ENCODE data around the gene CELF1.
"Not testable (repeated sequence)": the region's sequence is repeated elsewhere in the genome, so short reads cannot be mapped to it uniquely, and the experiment has no call there.

CELF1 gene

DNA sequence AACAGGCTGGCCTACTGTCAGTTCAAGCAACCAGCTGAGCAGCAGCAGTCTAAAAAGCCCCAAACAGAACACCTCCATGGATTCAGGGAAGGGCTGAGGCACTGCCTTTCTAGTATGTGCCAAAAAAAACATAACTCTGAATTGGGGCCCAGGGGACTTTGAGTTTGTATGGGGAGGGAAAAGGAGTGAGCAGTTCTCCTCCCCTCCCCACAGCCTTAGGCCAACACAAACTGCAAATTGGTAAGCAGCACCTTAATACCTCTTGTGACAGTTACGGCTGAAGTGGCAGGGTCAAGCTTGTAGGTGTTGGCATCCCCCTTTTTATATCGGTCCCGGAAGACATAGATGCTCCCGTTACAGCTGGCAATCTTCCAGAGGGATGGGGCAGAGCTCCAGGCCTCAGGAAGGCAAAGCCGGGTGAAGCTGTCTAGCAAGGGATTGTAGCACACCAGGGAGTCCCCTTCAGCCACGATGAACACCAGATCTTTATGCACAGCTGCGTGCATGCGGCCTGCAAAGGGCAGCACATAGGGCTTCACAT is 19.9 kb upstream of the CELF1 start:
- no peak for DNase-seq

DNA sequence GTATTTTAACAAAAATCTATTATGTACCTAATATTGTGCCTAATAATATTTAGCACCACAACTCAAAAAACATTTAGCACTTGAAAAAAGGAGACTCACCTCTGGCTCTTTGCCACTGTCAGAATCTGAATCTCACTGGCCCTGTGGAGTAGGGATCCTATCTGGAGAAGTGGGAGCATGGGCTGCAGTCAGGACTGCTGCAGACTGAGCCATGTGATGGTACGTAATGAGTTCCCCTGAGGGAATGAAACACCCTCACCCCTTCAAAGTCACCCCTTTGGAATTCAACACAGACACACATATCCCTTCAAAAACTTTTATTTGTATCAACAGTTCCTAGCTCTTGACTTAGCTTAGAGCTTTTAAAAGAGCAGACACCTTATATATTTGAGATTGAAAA is 19.0 kb upstream of the CELF1 start:
- no peak for DNase-seq

DNA sequence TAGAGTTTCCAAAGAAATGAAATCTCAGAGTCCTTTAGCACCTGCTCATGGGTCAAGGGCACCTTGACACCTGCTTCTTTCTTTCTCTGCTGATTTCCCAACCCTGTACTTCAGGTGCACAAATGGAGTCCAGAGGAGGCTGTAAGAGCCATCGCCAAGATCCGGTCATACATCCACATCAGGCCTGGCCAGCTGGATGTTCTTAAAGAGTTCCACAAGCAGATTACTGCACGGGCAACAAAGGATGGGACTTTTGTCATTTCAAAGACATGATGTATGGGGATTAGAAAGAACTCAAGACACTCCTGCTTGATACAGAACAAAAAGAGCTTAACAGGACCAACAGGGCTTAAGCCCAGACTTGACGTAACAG is 18.4 kb upstream of the CELF1 start:
- DNase-seq, result no peak

DNA sequence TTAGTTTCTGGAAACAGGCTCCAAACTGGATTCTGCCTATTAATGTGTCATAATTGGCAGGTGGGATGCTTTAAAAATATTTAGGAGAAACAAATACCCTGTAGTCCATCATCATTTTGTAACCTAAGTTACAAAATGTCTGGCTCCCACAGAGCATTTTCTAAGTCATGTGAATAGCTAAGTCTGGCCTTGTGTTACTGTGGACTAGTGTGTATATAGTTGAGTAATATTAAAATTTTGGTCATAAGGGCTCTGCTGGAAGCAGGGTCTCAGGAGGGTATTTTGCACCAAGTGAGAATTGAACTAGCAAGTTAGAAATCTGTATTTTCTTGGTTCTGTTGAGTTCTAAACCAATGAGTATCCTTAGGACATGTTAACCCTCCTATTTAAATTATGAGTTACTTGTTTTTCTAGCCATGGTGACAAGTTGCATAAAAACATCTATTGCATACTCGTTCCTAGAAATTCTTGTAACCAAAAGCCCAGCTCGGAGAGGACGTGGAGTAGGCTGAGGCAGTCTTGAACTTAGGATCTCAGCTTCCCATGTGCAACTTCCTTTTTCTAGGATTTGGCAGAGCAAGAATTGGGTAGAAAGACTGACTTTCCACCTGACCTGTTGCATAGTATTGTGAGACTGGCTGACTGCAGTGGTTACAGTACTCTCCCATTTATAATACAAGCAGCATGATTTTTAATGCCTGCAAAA is 17.9 kb upstream of the CELF1 start:
- DNase-seq, result no peak

DNA sequence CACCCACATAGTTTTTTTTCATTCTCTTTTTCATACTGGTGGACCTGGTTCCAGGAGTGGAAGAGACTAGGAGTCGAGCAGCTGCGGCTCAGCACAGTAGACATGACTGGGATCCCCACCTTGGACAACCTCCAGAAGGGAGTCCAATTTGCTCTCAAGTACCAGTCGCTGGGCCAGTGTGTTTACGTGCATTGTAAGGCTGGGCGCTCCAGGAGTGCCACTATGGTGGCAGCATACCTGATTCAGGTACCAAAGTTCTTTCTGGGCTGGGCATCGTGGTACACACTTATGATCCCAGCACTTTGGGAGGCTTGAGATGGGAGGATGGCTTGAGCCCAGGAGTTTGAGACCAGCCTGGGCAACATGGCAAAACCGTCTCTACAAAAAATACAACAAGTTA is 16.7 kb upstream of the CELF1 start:
- DNase-seq, result no peak

DNA sequence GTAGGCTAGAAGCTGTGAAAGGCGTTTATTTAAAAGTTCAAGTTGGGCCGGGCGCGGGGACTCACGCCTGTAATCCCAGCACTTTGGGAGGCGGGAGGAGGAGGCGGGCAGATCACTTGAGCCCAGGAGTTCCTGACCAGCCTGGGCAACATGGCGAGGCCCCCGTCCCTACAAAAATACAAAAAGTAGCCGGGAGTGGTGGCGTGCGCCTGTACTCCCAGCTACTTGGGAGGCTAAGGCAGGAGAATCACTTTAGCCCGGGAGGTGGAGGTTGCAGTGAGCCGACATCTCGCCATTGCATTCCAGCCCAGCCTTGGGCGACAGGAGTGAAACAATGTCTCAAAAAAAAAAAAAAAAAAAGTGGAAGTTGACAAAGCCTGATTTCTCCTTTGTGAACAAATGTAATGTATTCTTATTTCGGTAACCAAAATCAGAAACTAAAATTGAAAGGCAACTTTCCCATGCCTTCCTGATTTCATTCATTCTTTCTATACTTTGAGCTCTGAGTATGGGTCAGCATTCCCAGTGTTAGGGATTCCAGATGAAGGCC is 13.3 kb upstream of the CELF1 start:
- no peak for DNase-seq

DNA sequence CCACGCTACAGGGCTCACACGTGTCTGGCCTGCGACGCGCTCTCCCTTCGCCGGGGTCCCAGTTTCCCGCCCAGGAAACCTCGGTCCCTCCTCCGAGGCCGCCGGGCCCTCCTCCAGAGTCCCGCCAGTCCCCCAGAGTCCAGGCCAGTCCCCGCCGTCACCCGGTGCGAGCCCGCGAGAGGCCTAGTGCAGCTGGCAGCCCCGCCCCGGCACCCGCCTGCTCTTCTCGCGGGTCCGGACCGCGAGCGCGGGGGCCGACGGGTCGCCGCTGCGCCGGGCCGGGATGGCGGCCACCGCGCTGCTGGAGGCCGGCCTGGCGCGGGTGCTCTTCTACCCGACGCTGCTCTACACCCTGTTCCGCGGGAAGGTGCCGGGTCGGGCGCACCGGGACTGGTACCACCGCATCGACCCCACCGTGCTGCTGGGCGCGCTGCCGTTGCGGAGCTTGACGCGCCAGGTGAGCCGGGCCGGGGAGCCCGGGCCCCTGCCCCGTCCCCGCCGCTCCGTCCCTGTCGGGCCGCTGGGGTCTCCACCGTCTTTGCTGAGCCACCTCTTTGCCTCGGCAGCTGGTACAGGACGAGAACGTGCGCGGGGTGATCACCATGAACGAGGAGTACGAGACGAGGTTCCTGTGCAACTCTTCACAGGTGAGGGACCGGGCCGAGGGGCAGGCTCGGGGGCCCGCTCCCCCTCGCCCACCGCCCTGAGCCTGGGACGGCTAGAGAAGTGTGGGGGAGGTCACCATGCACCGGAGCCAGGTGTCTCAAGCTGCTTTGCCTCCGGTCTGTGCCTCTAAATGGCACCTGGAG is 12.6 kb upstream of the CELF1 start, which contains the start of gene PTPMT1:
PTPMT1 (plus strand) TSS at position 260 of the 809 bp plus-strand sequence; CDS start at position 284, 24 bp downstream.
- no peak for DNase-seq

DNA sequence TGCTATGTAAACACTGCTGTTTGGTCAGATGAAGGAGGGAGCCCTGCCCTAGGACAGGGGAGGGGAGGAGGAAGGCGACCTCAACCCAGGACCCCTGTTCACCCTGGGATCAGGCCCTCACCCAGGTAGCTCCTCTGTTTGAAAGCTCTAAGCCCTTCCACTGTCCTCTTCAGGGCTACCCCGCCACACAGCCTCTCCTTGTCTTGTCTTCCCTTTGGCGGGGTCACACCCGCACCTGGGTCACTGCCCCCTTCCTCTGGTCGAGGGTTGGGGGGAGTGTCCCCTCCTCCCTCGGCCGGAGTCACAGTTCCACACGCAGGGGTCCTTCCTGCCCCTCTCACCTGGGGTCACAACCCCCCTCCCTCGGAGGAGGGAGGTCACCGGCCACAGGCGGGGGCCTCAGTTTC is 12.0 kb upstream of the CELF1 start:
- DNase-seq, result no peak

DNA sequence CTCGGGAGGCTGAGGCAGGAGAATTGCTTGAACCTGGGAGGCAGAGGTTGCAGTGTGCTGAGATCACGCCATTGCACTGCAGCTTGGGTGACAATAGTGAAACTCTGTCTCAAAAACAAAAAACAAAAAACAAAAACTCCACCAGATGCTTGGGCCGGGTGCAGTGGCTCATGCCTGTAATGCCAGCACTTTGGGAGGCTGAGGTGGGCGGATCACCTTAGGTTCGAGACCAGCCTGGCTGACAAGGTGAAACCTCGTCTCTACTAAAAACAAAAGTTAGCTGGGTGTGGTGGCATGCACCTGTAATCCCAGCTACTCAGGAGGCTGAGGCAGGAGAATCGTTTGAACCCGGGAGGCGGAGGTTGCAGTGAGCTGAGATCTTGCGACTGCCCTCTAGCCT is 11.4 kb upstream of the CELF1 start:
- not testable (repeated sequence) for DNase-seq

DNA sequence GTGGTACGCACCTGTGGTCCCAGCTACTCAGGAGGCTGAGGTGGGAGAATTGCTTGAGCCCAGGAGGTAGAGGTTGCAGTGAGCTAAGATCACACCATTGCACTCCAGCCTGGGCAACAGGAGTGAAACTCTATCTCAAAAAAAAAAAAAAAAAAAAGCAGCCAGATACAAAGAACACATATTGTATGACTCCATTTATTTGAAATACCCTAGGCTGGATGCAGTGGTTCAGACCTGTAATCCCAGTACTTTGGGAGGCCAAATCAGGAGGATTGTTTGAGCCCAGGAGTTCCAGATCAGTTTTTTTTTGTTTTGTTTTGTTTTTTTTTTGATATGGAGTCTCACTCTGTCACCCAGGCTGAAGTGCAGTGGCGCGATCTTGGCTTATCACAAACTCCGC is 9.5 kb upstream of the CELF1 start:
- DNase-seq, result not testable (repeated sequence)

DNA sequence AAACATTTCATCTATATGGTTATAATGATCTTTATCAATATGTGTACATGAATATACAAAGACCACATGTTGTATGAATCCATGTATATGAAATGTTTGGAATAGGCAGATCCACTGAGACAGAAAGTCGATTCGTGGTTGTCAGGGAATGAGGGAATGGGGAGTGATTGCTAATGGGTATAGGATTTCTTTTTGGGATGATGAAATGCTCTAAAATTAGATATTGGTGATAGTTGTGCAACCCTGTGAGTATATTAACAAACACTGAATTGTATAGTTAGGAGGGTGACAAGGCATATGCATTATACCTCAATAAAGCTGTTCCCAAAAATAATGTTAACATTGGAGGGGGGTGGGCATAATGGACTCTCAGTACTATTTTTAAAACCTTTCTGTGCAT is 7.5 kb upstream of the CELF1 start:
- no peak for DNase-seq

DNA sequence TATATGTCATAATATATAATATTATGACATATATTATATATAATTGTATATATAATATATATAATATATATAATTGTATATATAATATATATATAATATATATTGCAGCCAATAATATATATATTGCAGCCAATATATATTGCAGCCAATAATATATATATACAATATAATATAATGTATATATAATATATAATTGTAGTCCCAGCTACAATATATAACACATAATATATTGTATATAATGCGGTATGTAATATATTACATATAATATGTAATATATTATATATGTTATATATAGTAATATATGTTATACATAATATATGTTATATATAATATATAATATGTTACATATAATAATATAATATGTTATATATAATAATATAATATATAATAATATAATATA is 5.8 kb upstream of the CELF1 start:
- DNase-seq, result no peak

DNA sequence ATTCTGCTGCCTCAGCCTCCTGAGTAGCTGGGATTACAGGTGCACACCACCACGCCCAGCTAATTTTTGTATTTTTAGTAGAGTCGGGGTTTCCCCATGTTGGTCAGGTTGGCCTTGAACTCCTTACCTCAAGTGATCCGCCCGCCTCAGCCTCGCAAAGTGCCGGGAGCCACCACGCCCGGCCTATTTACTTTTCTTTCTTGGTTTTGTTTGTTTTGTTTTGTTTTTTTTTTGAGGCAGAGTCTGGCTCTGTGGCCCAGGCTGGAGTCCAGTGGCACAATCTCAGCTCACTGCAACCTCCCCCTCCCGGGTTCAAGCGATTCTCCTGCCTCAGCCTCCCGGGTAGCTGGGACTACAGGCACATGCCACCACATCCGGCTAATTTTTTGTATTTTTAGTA is 4.1 kb upstream of the CELF1 start:
- DNase-seq, result not testable (repeated sequence)

DNA sequence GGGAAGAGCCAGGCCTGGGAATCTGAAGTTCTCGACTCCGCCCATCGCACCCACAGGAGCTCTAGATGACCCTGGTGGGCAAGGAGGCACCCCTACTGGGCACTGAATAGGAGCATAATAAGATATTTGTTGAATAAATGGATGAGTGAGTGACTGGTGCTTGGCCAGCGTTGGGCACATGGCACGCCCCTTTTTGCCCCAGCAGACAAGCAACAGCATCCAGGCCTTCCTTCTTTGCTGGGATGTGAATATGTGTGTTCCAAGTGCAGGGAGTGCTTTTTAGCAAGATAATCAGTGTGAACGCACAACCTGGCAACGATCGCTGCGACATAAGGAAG is 443 bp upstream of the CELF1 start:
- DNase-seq, result no peak

DNA sequence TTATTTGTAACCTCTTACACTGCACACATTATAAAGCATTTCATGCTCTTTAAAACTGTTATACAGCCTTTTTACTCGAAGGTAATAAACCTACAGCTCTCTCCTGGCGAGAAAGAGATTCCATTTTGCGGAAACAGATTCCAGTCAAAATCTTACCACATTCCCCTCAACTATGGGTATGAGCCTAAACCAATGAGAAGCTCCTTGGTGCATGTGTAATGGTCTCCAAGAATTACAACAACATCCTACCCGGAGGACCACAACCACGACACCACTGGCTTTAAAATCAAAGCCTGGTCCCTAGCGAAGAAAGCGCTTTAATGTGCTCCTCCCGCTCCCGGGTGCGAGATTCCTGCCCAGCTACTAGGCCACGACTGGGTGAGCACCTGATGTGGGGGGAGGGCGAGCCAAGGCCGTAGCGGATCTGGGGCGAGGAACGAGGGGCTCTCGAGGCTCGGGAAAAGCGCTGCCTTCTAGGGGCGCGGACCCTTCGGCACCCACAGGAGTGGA is 821 bp downstream of the CELF1 start:
- DNase-seq, result no peak

DNA sequence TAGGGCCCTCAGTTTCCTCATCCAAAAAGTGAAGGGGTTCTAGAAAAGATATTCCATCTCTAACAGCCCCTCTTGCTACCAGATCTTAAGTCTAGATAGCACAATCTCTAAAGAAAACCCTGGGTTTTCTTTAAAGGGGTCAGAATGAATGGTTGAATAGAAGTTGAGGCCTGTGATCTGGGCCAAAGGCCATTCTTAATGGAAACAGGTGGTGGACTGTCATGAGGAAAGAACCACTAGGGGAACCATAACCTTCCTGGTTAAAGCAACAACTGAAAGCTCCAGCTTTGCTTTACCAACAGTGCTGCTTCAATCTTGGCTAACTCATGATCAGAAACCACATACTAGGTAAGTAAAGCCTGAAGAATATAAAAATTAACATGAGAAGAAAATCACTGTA is 1.8 kb downstream of the CELF1 start:
- no peak for DNase-seq

DNA sequence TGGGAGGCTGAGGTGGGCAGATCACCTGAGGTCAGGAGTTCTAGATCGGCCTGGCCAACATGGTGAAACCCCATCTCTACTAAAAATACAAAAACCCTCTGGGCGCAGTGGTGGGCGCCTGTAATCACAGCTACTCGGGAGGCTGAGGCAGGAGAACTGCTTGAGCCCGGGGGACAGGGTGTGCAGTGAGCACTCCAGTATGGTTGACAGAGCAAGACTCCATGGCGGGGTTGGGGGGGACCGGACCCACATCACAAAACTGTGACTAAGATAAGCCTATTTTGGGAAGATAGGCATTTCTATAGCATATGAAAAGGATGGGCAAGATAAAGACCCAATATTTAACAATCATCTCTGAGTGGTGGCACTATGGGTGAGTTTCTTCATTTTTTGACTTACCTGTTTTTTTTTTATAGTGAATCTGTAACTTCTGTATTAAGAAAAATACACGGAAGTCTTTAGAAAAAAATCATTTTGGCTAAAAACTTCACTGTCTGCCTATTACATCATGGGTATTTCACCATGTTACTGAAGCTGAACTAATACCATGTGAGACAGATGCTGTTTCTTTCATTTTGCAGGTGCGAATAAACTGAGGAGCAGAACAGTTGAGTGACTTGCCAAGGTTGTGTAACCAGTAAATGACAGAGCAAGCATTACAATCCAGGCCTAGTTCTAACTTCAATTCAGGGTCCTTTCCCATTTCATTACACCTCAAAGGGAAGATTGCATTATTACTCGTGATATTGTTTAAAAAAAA is 2.5 kb downstream of the CELF1 start:
- no peak for DNase-seq

DNA sequence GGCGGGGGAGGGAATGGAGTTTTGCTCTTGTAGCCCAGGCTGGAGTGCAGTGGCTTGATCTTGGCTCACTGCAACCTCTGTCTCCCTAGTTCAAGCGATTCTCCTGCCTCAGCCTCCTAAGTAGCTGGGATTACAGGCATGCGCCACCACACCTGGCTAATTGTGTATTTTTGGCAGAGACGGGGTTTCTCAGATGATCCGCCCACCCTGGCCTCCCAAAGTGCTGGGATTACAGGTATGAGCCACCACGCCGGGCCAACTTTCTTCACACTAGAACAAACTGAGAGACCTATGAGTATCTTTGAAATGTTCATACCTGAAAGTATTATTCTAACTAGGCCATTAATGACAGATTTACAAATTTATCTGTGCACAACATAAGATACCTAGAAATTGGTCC is 6.7 kb downstream of the CELF1 start:
- not testable (repeated sequence) for DNase-seq

DNA sequence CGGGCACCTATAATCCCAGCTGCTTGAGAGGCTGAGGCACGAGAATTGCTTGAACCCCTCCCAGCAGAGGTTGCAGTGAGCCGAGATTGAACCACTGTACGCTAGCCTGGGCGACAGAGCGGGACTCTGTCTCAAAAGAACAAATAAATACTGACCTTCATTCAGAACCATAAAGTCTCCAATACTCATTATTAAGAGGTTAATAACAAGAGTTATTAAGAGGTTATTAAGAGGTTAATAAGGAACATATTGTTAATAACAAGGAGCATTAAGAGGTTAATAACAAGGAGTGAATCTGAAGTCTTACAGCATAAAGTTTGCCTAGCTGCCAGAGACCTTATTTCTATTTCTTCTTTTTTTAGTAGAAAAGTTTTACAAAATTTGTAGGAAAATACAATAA is 7.6 kb downstream of the CELF1 start:
- no peak for DNase-seq

DNA sequence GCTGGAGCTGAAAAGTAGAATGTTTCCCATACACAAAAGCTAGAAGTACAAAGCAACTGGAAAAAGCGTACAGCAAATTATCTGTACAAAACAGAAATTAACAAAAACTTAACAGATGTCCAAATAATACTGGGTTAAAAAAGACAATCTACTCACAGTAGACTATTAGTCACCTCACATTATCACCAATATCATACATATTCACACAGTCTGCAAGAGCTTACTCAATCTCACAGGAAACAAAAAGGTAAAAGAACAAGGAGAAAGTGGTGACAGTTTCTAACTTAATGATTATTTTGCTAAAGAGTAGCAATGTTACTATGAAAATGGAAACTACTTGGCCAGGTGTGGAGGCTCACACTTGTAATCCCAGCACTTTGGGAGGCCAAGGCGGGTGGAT is 11.9 kb downstream of the CELF1 start:
- no peak for DNase-seq

DNA sequence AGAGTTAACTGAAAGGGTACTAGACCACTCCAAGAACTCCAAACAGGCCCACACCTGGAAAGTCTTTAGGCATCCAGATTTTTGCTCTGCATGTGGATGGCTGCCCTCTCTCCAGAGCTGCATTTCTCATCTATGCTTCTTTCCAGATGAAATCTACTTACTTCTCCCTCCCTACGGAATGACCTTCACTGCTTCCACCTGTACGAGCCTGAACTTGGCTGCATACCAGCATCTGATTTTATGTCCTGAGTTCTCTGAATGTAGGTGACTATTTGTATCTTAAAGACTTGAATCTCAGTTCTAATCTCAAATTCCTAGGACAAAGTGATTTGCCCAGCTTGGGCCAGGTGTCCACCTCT is 13.3 kb downstream of the CELF1 start:
- DNase-seq, result no peak

DNA sequence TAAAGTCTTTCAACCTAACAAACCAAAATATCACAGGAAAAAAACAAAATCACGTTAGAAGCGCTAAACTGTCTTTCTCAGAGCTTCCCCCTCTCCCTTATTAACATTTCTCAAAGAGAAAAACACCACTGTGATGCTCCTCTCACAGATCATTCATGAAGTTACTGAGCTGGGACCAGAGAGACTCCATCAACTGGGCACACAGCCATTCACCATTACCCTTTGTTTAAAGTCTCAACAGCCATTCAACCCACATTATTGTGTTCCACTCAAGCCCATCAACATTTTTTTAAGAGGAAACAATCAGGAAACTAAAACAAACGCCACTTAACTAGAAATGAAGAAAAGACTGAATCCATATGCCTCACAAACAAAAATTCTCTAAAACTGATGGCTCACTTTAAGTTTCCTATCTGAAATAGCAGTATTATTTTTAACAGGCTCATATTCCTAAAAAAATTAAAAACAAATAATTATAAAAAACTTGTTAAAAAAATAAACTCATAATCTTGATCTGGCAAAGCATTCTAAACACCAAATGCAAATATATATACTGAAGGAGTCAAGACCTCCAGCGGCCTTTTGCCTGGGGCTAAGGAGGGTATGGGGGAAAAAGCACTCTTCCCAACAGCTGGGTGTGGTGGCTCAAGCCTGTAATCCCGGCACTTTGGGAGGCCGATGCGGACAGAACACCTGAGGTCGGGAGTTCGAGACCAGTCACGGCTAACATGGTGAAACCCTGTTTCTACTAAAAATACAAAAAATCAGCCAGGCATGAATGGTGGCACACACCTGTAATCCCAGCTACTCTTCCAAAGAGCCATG is 14.0 kb downstream of the CELF1 start:
- DNase-seq, result no peak

Data from GOT3 (cell line).